Measurements from ENCODE around the gene CIZ1.

The CIZ1 gene

GRCh38 chr9:128124451-128124850, 66.9 kb downstream of the CIZ1 start:
- no peak for DNase-seq (ENCODE audit: low read depth, low spot score)
- no peak overlapping the region for H3K4me3 ChIP-seq (ENCODE audit: low read depth, low read length)
- TF ChIP-seq, protein P1, sequence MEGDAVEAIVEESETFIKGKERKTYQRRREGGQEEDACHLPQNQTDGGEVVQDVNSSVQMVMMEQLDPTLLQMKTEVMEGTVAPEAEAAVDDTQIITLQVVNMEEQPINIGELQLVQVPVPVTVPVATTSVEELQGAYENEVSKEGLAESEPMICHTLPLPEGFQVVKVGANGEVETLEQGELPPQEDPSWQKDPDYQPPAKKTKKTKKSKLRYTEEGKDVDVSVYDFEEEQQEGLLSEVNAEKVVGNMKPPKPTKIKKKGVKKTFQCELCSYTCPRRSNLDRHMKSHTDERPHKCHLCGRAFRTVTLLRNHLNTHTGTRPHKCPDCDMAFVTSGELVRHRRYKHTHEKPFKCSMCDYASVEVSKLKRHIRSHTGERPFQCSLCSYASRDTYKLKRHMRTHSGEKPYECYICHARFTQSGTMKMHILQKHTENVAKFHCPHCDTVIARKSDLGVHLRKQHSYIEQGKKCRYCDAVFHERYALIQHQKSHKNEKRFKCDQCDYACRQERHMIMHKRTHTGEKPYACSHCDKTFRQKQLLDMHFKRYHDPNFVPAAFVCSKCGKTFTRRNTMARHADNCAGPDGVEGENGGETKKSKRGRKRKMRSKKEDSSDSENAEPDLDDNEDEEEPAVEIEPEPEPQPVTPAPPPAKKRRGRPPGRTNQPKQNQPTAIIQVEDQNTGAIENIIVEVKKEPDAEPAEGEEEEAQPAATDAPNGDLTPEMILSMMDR (IDR thresholded peaks at IDR 0.05; ENCODE audit: low read depth, low read length): no peak
- in situ Hi-C loops (cut with HindIII; ENCODE audit: low sequenced_read_pairs): no loop called here

GRCh38 chr9:128123451-128124080, 67.8 kb downstream of the CIZ1 start:
- in situ Hi-C loops (cut with HindIII; ENCODE audit: low sequenced_read_pairs): no loop called here
- TF ChIP-seq, protein P1 (IDR thresholded peaks at IDR 0.05; ENCODE audit: low read depth, low read length): no peak
- DNase-seq (ENCODE audit: low read depth, low spot score): no peak
- no peak overlapping the region for H3K4me3 ChIP-seq (ENCODE audit: low read depth, low read length)

GRCh38 chr9:128122809-128123175, 68.6 kb downstream of the CIZ1 start:
- in situ Hi-C loops (cut with HindIII; ENCODE audit: low sequenced_read_pairs): no loop called here
- H3K4me3 ChIP-seq (ENCODE audit: low read depth, low read length): no peak overlapping the region
- TF ChIP-seq, protein P1 (IDR thresholded peaks at IDR 0.05; ENCODE audit: low read depth, low read length): no peak
- no peak for DNase-seq (ENCODE audit: low read depth, low spot score)

DNA sequence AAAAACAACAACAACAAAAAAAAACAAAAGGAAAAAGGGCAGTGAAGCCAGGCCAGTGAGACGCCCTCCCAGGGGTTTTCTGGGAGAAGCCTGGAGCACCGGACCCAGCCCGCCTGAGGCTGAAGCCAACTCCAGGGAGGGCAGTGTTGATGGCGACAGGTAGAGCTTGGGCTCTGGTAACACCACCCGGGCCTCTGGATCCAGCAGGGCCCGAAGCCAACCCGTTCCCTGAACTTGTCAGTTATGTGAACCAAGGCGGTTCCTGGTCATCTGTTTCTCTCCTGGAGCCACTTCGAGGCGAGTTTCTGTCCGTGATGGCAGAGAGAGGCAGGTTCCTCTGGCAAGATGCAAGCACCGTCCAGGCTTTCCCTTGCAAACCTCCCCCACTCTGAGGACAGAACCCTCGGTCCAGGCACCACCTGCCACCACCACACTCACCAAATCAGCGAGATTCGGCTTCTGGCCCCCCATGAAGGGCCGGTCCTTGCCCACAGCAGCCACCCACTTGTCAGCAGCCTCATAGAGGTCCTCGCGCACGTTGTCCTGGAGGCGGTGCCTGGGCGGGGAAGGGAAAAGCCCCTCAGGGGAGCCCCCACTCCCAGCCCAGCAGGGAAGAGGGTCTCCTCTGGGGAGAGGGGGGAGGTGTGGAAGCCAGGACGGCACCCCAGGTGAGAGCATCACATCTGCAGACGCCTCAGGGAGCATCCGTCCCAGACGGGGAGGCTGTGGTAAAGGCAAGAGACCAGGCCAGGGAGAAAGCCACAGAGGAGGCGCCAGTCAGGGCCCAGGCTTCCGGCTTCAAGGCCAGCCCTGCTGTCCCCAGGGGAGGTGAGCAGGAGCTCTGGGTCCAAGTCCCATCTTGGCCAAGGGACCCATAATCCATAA, 69.2 kb downstream of the CIZ1 start:
- TF ChIP-seq, protein P1 (IDR thresholded peaks at IDR 0.05; ENCODE audit: low read depth, low read length): no peak
- in situ Hi-C loops (cut with HindIII; ENCODE audit: low sequenced_read_pairs): no loop called here
- H3K4me3 ChIP-seq (ENCODE audit: low read depth, low read length): no peak overlapping the region
- no peak for DNase-seq (ENCODE audit: low read depth, low spot score)

DNA sequence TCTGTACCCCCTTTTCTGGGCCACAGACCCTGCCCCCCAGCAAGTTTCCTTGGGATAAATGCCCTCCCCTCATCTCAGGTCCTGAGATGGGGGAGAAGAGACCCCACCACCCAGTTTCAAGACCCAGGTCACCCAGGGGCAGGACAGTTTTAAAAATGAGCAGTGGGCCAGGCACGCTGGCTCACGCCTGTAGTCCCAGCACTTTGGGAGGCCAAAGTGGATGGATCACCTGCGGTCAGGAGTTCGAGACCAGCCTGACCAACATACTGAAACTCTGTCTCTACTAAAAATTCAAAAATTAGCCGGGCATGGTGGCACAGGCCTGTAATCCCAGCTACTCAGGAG, 69.9 kb downstream of the CIZ1 start:
- H3K4me3 ChIP-seq (ENCODE audit: low read depth, low read length): no peak overlapping the region
- TF ChIP-seq, protein P1 (IDR thresholded peaks at IDR 0.05; ENCODE audit: low read depth, low read length): no peak
- no peak for DNase-seq (ENCODE audit: low read depth, low spot score)
- in situ Hi-C loops (cut with HindIII; ENCODE audit: low sequenced_read_pairs): no loop called here

DNA sequence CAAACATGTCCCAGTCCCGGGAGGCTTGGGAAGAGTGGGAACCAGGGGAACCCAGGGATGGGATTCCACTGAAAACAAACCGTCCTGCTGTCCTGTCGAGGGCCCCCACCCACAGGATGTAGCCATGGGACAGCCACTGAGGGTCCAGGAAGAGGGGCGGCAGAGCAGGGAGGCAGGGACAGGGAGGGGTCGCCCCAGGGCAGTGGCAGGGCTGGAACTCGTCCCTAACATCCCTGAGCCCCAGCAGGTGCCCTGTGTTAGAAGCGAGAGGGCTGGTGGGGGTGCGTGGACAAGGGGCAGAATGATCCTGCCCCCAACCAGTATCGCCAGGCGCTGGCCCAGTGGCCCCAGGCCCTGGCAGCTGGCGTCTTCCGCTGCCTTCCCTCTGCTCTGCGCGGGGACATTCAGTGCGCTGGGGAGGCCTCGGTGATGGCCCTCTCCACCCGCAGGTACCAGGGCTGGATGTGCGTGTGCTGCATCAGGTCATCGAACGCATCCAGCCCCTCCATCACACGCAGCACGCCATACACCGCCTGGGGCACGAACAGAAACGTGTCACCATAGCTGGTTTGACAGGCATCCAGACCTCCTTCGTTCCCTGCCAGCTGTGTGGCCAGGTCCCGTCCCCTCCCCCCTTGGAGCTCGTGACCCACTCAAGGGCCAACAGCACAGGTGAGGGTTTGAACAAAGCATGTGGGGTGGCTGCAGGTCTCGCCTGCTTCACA, 70.5 kb downstream of the CIZ1 start:
- no peak overlapping the region for H3K4me3 ChIP-seq (ENCODE audit: low read depth, low read length)
- in situ Hi-C loops (cut with HindIII; ENCODE audit: low sequenced_read_pairs): no loop called here
- DNase-seq (ENCODE audit: low read depth, low spot score): no peak
- TF ChIP-seq, protein P1 (IDR thresholded peaks at IDR 0.05; ENCODE audit: low read depth, low read length): no peak

All from astrocyte of the spinal cord (primary cell).